GM18951 (cell line): ENCODE measurements around the gene CACNG1.

Source experiments
- POLR2A ChIP-seq: IDR thresholded peaks from 4 replicates; pipeline ENCODE4 v1.6.1; 2011; ENCODE audit warnings: mild to moderate bottlenecking; ENCODE audit not compliant: insufficient read length, insufficient read depth; ENCODE audit errors: extremely low read depth
- in situ Hi-C: fragments of 300-500 bp; cut with MboI; formaldehyde crosslinking; loops from one replicate; pipeline ENCODE4 v1.12.0; 2022; ENCODE audit warnings: low sequenced_read_pairs, mixed read lengths, inconsistent platforms; ENCODE audit not compliant: unreplicated experiment

The CACNG1 gene

GRCh38 chr17:67018471-67019434 lies 25.6 kb upstream of the CACNG1 start:
- in situ Hi-C loops = no loop called here
- no peak for TF ChIP-seq POLR2A

- TF ChIP-seq POLR2A = no peak
- in situ Hi-C loops = no loop called here
These were observed 24.5 kb upstream of the CACNG1 start for GRCh38 chr17:67019809-67020208.

GRCh38 chr17:67020293-67020766 lies 24.0 kb upstream of the CACNG1 start:
- in situ Hi-C loops = no loop called here
- TF ChIP-seq POLR2A = no peak

GRCh38 chr17:67021196-67021595 lies 23.2 kb upstream of the CACNG1 start:
- in situ Hi-C loops = no loop called here
- TF ChIP-seq POLR2A = no peak

GRCh38 chr17:67021743-67022450 lies 22.5 kb upstream of the CACNG1 start:
- no peak for TF ChIP-seq POLR2A
- in situ Hi-C loops = no loop called here

GRCh38 chr17:67022451-67022810 lies 21.9 kb upstream of the CACNG1 start:
- no peak for TF ChIP-seq POLR2A
- in situ Hi-C loops = no loop called here

- in situ Hi-C loops = no loop called here
- TF ChIP-seq POLR2A = no peak
These were observed 19.6 kb upstream of the CACNG1 start for GRCh38 chr17:67024736-67025135.

- in situ Hi-C loops = no loop called here
These were observed 19.1 kb upstream of the CACNG1 start for GRCh38 chr17:67025216-67025792.

GRCh38 chr17:67026341-67026740 lies 18.0 kb upstream of the CACNG1 start:
- no peak for TF ChIP-seq POLR2A
- in situ Hi-C loops = no loop called here

More at GRCh38 chr17:67025216-67025792, 19.1 kb upstream of the CACNG1 start:
- no peak for TF ChIP-seq POLR2A

- in situ Hi-C loops = no loop called here
- no peak for TF ChIP-seq POLR2A
These were observed 17.2 kb upstream of the CACNG1 start for GRCh38 chr17:67027031-67027628.

GRCh38 chr17:67030641-67031040 lies 13.7 kb upstream of the CACNG1 start:
- in situ Hi-C loops = no loop called here
- no peak for TF ChIP-seq POLR2A

- TF ChIP-seq POLR2A = no peak
- in situ Hi-C loops = no loop called here
These were observed 12.0 kb upstream of the CACNG1 start for GRCh38 chr17:67032382-67032781.

GRCh38 chr17:67032985-67033384 lies 11.4 kb upstream of the CACNG1 start:
- in situ Hi-C loops = no loop called here
- TF ChIP-seq POLR2A = no peak
